VCaP (cell line): ENCODE results near the gene PAPPA.

ENCODE experiments used
- H3K27ac ChIP-seq: fragments of 450-650 bp; 2 replicates; pipeline ENCODE4 v1.5.1; 2017
- CTCF ChIP-seq: fragments of 450-650 bp; conservative IDR thresholded peaks from 2 replicates; pipeline ENCODE4 v1.5.1; 2017; ENCODE audit warnings: mild to moderate bottlenecking, moderate library complexity

Gene PAPPA

GRCh38 chr9:116189683-116190082, 36.1 kb downstream of the PAPPA start:
- TF ChIP-seq CTCF = no peak
- H3K27ac ChIP-seq = no peak overlapping the region

GRCh38 chr9:116190637-116191396, 37.2 kb downstream of the PAPPA start:
- no peak for TF ChIP-seq CTCF
- no peak overlapping the region for H3K27ac ChIP-seq

- H3K27ac ChIP-seq = no peak overlapping the region
- no peak for TF ChIP-seq CTCF
Measured at GRCh38 chr9:116191576-116192415, 38.2 kb downstream of the PAPPA start.

GRCh38 chr9:116193636-116194035, 40.0 kb downstream of the PAPPA start:
- no peak for TF ChIP-seq CTCF
- H3K27ac ChIP-seq = no peak overlapping the region

- TF ChIP-seq CTCF = no peak
- no peak overlapping the region for H3K27ac ChIP-seq
Measured at GRCh38 chr9:116196806-116197205, 43.2 kb downstream of the PAPPA start.

- TF ChIP-seq CTCF = no peak
- no peak overlapping the region for H3K27ac ChIP-seq
Measured at GRCh38 chr9:116198344-116198743, 44.8 kb downstream of the PAPPA start.

- TF ChIP-seq CTCF = no peak
Measured at GRCh38 chr9:116202219-116202912, 48.8 kb downstream of the PAPPA start.

More at GRCh38 chr9:116202219-116202912, 48.8 kb downstream of the PAPPA start:
- no peak overlapping the region for H3K27ac ChIP-seq
